HG03460 (cell line): ENCODE measurements around the gene COL15A1.

Experiments used
- ATAC-seq: cut with Tn5 transposase; IDR thresholded peaks from one replicate; pipeline ENCODE4 v1.9.1; 2021; ENCODE audit not compliant: unreplicated experiment

Gene COL15A1

GRCh38 chr9:99104459-99105151 is 160.9 kb downstream of the COL15A1 start, which contains the start of gene TGFBR1:
Gene TGFBR1, plus strand, starts transcription at chr9:99105113. Its CDS starts 93 bp downstream, at chr9:99105206.
- peak; percentile 81 for ATAC-seq

DNA sequence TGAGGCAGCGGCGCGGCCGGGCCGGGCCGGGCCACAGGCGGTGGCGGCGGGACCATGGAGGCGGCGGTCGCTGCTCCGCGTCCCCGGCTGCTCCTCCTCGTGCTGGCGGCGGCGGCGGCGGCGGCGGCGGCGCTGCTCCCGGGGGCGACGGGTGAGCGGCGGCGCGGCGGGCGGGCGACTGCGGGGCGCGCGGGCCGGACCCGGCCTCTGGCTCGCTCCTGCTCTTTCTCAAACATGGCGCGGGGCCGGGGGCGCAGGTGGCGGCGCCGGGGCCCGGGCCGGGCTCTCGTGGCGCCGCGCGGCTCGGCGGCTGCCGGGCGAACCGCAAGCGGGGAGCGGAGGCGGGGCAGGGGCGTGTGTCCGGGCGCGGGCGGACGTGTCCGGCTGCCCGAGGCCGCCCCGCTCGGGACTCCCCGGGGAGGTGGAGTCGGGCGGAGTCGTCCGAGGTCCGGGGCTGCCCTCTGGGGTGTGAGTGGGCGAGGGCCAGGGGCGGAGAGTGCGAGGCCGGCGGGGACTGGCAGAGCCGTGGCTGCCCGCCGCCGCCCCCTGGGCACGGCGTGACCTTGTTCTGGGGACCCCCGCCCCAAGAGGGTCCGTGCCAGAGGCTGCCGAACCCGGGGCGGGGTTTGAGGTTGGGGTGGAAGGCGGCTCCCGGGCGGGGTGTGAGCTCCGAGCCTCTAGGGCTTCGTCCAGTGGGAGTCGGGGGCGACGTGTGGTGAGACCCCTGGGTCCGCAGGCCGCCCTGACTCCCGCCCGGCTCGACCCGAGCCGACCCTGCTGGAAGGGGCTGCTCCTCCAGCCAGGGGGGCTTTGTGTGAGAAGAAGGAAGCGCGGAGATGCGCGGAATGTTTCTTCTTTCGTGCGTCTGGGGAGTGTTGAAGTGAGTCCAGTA is 161.7 kb downstream of the COL15A1 start:
- peak; percentile 49 for ATAC-seq

DNA sequence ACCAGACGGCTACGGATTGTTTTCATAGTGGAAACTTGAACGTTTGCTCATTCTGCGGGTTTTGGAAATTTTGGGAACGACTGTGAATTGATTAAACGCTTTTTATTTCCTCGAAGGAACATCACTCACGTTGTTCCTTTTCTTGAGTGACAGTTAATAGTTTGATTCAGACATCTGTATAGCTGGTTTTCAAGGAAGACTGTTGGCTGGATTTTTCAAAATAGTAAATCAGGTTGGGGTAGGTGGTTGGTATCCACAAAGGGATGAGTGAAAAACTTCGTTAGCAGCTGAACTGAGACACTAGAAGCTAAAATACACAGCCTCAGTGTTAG is 162.3 kb downstream of the COL15A1 start:
- no peak for ATAC-seq

GRCh38 chr9:99107421-99107820 is 163.7 kb downstream of the COL15A1 start:
- no peak for ATAC-seq

DNA sequence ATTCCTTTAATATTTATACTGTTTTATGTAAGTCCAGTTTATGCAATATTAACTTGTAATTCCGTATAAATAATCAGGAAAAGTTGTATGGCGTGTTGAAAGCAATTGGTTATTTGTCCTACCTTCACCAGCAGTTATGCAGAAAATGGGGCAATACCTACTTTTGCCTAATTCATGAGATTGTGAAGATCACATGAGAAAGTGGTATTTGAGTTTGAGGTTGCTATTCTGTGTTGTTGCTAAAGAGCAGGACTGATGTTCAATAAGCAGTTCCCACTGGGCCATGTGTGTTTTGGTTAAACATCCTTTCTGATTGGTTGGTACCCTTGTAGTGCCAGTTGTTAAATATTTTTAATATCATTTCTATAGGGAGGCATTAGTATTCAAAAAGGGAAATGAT is 164.4 kb downstream of the COL15A1 start:
- no peak for ATAC-seq

DNA sequence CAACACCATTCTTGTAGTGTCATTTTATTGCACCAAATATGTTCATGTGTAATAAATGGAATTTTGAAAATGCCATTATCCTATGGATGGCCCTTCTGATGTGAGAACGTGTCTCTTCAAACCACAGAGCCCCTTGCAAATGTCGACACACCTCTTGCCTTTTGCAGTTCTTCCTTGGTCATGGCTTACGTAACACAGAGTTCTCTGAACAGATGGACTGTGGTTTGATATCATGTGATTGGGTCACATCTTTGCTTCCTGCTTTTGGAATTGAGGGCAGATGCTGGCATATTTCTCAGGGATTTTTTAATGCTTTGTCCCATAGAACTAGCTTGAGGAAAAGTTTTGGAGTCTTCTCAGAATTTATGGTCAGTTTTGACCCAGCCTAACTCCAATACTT is 165.8 kb downstream of the COL15A1 start:
- ATAC-seq = no peak

GRCh38 chr9:99112750-99113413 is 169.2 kb downstream of the COL15A1 start:
- no peak for ATAC-seq

DNA sequence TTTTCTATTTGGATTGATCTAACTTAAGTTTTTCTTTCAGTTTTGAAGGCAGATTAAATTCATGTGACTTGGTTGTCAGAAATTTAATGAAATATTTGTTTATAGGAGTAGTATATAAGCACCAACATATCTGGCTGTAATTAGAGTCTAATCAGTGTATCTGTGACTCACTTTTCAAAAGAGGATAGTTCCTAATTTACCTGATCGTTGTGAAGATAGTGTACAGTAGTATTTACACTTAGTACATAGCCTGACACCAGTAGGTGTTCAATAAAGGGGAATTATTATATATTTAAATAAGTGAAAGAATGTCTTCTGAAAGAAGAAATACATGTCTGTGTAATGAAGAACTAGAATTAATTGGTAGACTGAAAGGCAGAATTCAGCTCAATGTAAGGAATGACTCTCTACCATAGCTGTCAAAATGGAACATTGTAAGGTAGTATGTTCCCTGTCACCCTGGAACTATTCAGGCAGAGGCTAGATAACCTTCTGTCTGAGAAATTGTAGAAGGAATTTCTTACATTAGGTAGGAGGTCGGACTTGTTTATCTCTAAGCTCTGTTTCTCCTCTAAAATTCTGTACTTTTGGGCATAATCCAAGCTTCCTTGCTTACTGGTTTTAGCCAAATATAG is 169.8 kb downstream of the COL15A1 start:
- no peak for ATAC-seq

GRCh38 chr9:99114049-99114440 is 170.3 kb downstream of the COL15A1 start:
- ATAC-seq = no peak

DNA sequence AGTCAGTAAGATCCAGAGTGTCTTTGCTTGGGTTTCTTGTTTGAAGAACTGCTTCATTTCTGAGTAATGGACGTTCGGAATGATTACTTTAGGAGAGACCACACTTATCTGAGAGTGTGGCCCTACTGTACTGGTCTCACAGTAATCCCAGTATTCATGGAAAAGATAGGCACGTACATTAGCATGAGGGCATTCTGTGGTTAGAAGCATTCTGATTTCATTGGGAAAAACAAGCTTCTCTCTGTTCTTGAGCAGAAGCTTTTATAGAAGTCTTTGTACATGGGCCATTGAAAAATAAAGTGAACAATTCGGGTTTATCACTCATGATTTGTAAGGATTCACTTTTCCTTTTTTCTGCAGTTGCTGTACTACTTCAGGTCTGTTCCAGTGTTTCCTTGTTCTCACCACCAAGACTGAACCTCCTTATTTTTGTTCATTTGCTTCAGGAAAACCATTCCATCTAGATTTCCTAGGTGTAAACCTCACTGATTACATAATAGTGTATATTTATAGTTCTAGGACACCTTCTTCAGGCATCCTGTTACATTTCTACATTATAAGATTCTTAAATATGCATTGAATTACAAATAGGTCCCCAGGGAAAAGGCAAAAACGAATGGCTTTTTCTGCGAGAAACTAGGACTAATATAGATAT is 171.3 kb downstream of the COL15A1 start:
- ATAC-seq = no peak

- no peak for ATAC-seq
Measured at GRCh38 chr9:99116003-99116411, 172.3 kb downstream of the COL15A1 start.

GRCh38 chr9:99118782-99119466 is 175.2 kb downstream of the COL15A1 start:
- peak; percentile 97 for ATAC-seq

DNA sequence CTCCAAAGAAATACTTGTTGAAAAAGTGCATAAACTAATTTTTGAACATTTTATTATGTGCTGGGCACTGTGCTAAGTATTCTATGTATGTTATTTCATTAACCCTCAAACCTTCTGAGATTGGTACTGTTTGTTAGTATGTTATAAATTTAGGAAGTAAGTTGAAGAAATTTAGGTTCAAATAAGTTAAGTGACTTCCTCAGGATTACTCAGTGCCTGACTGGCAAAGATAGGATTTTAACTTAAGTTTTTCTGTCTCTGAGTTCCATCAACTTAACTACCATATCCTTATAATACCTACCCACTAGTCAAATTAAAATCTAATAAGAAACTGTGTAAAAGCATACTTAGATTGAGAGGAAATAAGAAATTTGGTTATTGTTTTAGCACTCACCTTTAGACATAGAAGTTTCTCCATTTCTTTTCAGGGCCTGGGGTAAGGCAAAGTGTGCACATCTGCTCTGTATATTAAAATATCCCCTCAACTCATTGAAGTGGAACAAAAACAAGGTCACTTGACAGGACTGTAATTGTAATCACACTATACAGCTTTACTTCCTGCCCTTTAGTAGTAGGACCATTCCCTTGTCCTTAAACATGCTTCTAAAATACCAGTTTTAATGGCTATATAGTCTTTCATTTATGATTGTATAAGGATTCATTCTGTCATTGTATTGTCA is 176.4 kb downstream of the COL15A1 start:
- no peak for ATAC-seq
